HepG2 (cell line): ENCODE results near the gene CFAP99.

Experiments
- CAMTA2 ChIP-seq: sonication (generic); formaldehyde crosslinking; IDR thresholded peaks from 2 replicates; pipeline ENCODE4 v1.4.0; 2020; ENCODE audit warnings: mild to moderate bottlenecking, missing genetic modification reagents, borderline replicate concordance
- KDM3A ChIP-seq: IDR thresholded peaks from 2 replicates; pipeline ENCODE4 v1.6.1; 2018; ENCODE audit warnings: low read depth, missing compliant biosample characterization
- POLR2A ChIP-seq, 2 experiments: IDR thresholded peaks; 2 replicates each; pipeline ENCODE4 v1.6.1; 2011; ENCODE audit warnings: low read depth in 2 of 2, low read length in 2 of 2, mild to moderate bottlenecking in 1 of 2, moderate library complexity in 1 of 2; ENCODE audit not compliant: insufficient read depth in 1 of 2
- TRIM24 ChIP-seq: sonication (generic); formaldehyde crosslinking; IDR thresholded peaks from 2 replicates; pipeline ENCODE4 v1.8.0; 2022; ENCODE audit warnings: mild to moderate bottlenecking, missing genetic modification reagents
- XRCC5 ChIP-seq: fragments of 200-400 bp; formaldehyde crosslinking; optimal IDR thresholded peaks from 2 replicates; pipeline ENCODE3; 2017; ENCODE audit warnings: mild to moderate bottlenecking, low read length

GRCh38 chr4:2472187-2472586, 53.4 kb downstream of the CFAP99 start:
- TF ChIP-seq CAMTA2 (CRISPR knock-in tag) (no peak), POLR2A (IDR thresholded peaks at IDR 0.05; ENCODE audit: insufficient read depth in 1 of 2, low read depth in 2 of 2, low read length in 2 of 2) (no peak), KDM3A (CRISPR knock-in tag) (no peak), TRIM24 (no peak), XRCC5 (no peak)
